NOMO-1 treated with DMSO at 0.1 percent for 48 hours (cell line): Measurements from ENCODE around the gene BTBD19.
"Not testable (repeated sequence)": the region's sequence is repeated elsewhere in the genome, so short reads cannot be mapped to it uniquely, and the experiment has no call there.

Experiments
- DNase-seq: peaks from one replicate; lab custom pipeline; 2025; ENCODE audit not compliant: unreplicated experiment; lab: John Stamatoyannopoulos, UW

The BTBD19 gene

GRCh38 chr1:44828003-44828651 is 19.8 kb downstream of the BTBD19 start:
- DNase-seq = no peak

- DNase-seq = no peak
These were observed 20.6 kb downstream of the BTBD19 start for GRCh38 chr1:44828841-44829440.

- no peak for DNase-seq
These were observed 21.4 kb downstream of the BTBD19 start for GRCh38 chr1:44829506-44830384.

- no peak for DNase-seq
These were observed 22.6 kb downstream of the BTBD19 start for GRCh38 chr1:44830900-44831304.

- DNase-seq = no peak
These were observed 23.2 kb downstream of the BTBD19 start for GRCh38 chr1:44831516-44831915.

- no peak for DNase-seq
These were observed 23.9 kb downstream of the BTBD19 start for GRCh38 chr1:44832056-44832705.

GRCh38 chr1:44834328-44834727 is 26.0 kb downstream of the BTBD19 start:
- DNase-seq = no peak

GRCh38 chr1:44835738-44836675 is 27.7 kb downstream of the BTBD19 start:
- peak; percentile 82 for DNase-seq

- not testable (repeated sequence) for DNase-seq
These were observed 30.0 kb downstream of the BTBD19 start for GRCh38 chr1:44838294-44838693.

- no peak for DNase-seq
These were observed 31.3 kb downstream of the BTBD19 start for GRCh38 chr1:44839576-44839975.

- no peak for DNase-seq
These were observed 34.2 kb downstream of the BTBD19 start for GRCh38 chr1:44842486-44842861.

- peak; percentile 32 for DNase-seq
These were observed 34.7 kb downstream of the BTBD19 start, which contains the start of gene PTCH2 for GRCh38 chr1:44842862-44843655. TSS of gene PTCH2 (minus strand) at chr1:44843253. CDS start at chr1:44842932, 321 bp downstream.

GRCh38 chr1:44846985-44847384 is 38.7 kb downstream of the BTBD19 start:
- DNase-seq = no peak

GRCh38 chr1:44847845-44848244 is 39.5 kb downstream of the BTBD19 start:
- DNase-seq = no peak

- no peak for DNase-seq
These were observed 40.3 kb downstream of the BTBD19 start for GRCh38 chr1:44848456-44849181.

- DNase-seq = no peak
These were observed 41.3 kb downstream of the BTBD19 start for GRCh38 chr1:44849575-44850132.

- no peak for DNase-seq
These were observed 43.0 kb downstream of the BTBD19 start for GRCh38 chr1:44851308-44851707.

GRCh38 chr1:44853201-44853600 is 44.9 kb downstream of the BTBD19 start:
- no peak for DNase-seq
